ENCODE measurements around the gene AIF1.

AIF1 gene

GRCh38 chr6:31636698-31637596 is 21.9 kb downstream of the AIF1 start:
- no peaks in the 10 kb centered on the region for H3K27me3 Mint-ChIP-seq
- peaks cover 2% of the 10 kb centered on the region for H3K4me1 Mint-ChIP-seq
- H3K9me3 Mint-ChIP-seq: no peaks in the 10 kb centered on the region
- H3K36me3 Mint-ChIP-seq: peaks cover 35% of the 10 kb centered on the region
- ATAC-seq (ENCODE audit: low read depth) (no peak), DNase-seq (ENCODE audit: low spot score in 2 of 2) (no peak)
- no peak overlapping the region for H3K4me3 Mint-ChIP-seq
- H3K27ac Mint-ChIP-seq: peak overlapping the region; percentile 31

- no peak for DNase-seq (ENCODE audit: low spot score in 2 of 2)
- ATAC-seq (ENCODE audit: low read depth): no peak
- Mint-ChIP-seq H3K36me3 (peaks cover 30% of the 10 kb centered on the region), H3K9me3 (no peaks in the 10 kb centered on the region), H3K27me3 (no peaks in the 10 kb centered on the region), H3K4me3 (no peak overlapping the region), H3K4me1 (peaks cover 1% of the 10 kb centered on the region), H3K27ac (peak overlapping the region; percentile 33)
Observed at GRCh38 chr6:31639043-31639442, 24.0 kb downstream of the AIF1 start.

- ATAC-seq (ENCODE audit: low read depth): no peak
- H3K36me3 Mint-ChIP-seq: peaks cover 29% of the 10 kb centered on the region
Observed at GRCh38 chr6:31639449-31639861, 24.4 kb downstream of the AIF1 start.

GRCh38 chr6:31640612-31641011 is 25.6 kb downstream of the AIF1 start:
- Mint-ChIP-seq H3K36me3 (peaks cover 32% of the 10 kb centered on the region), H3K27ac (peak overlapping the region; percentile 9), H3K27me3 (no peaks in the 10 kb centered on the region), H3K4me1 (no peaks in the 10 kb centered on the region), H3K4me3 (no peak overlapping the region), H3K9me3 (no peaks in the 10 kb centered on the region)
- ATAC-seq (ENCODE audit: low read depth) (no peak), DNase-seq (ENCODE audit: low spot score in 2 of 2) (no peak)

More at GRCh38 chr6:31639449-31639861, 24.4 kb downstream of the AIF1 start:
- Mint-ChIP-seq H3K27ac (no peak overlapping the region), H3K9me3 (no peaks in the 10 kb centered on the region), H3K4me3 (no peak overlapping the region), H3K4me1 (no peaks in the 10 kb centered on the region), H3K27me3 (no peaks in the 10 kb centered on the region)
- DNase-seq (ENCODE audit: low spot score in 2 of 2): no peak

GRCh38 chr6:31641370-31641769 is 26.3 kb downstream of the AIF1 start:
- DNase-seq (ENCODE audit: low spot score in 2 of 2) (no peak), ATAC-seq (ENCODE audit: low read depth) (no peak)
- Mint-ChIP-seq H3K9me3 (no peaks in the 10 kb centered on the region), H3K4me3 (no peak overlapping the region), H3K4me1 (no peaks in the 10 kb centered on the region), H3K27me3 (no peaks in the 10 kb centered on the region), H3K27ac (no peak overlapping the region), H3K36me3 (peaks cover 31% of the 10 kb centered on the region)

- no peak for DNase-seq (ENCODE audit: low spot score in 2 of 2)
- H3K27ac Mint-ChIP-seq: peak overlapping the region; percentile 35
- ATAC-seq (ENCODE audit: low read depth): no peak
- no peaks in the 10 kb centered on the region for H3K4me1 Mint-ChIP-seq
- peaks cover 25% of the 10 kb centered on the region for H3K36me3 Mint-ChIP-seq
- no peak overlapping the region for H3K4me3 Mint-ChIP-seq
- no peaks in the 10 kb centered on the region for H3K9me3 Mint-ChIP-seq
- H3K27me3 Mint-ChIP-seq: no peaks in the 10 kb centered on the region
Observed at GRCh38 chr6:31642798-31643570, 27.9 kb downstream of the AIF1 start.

GRCh38 chr6:31643818-31644454 is 28.9 kb downstream of the AIF1 start:
- ATAC-seq (ENCODE audit: low read depth): no peak
- Mint-ChIP-seq H3K36me3 (peaks cover 25% of the 10 kb centered on the region), H3K27ac (no peak overlapping the region), H3K27me3 (no peaks in the 10 kb centered on the region), H3K9me3 (no peaks in the 10 kb centered on the region), H3K4me3 (no peak overlapping the region), H3K4me1 (no peaks in the 10 kb centered on the region)
- DNase-seq (ENCODE audit: low spot score in 2 of 2): no peak

GRCh38 chr6:31645325-31645724 is 30.3 kb downstream of the AIF1 start:
- H3K4me1 Mint-ChIP-seq: peaks cover 3% of the 10 kb centered on the region
- peaks cover 28% of the 10 kb centered on the region for H3K36me3 Mint-ChIP-seq
- DNase-seq (ENCODE audit: low spot score in 2 of 2): no peak
- no peaks in the 10 kb centered on the region for H3K9me3 Mint-ChIP-seq
- ATAC-seq (ENCODE audit: low read depth): no peak
- H3K27ac Mint-ChIP-seq: no peak overlapping the region
- H3K4me3 Mint-ChIP-seq: no peak overlapping the region
- no peaks in the 10 kb centered on the region for H3K27me3 Mint-ChIP-seq

GRCh38 chr6:31651602-31652191 is 36.7 kb downstream of the AIF1 start:
- peak overlapping the region; percentile 88 for H3K4me3 Mint-ChIP-seq
- H3K4me1 Mint-ChIP-seq: peaks cover 28% of the 10 kb centered on the region
- H3K27ac Mint-ChIP-seq: peak overlapping the region; percentile 99
- H3K36me3 Mint-ChIP-seq: peaks cover 26% of the 10 kb centered on the region
- H3K9me3 Mint-ChIP-seq: no peaks in the 10 kb centered on the region
- no peak for DNase-seq (ENCODE audit: low spot score in 2 of 2)
- no peaks in the 10 kb centered on the region for H3K27me3 Mint-ChIP-seq
- no peak for ATAC-seq (ENCODE audit: low read depth)

GRCh38 chr6:31652925-31653724 is 38.1 kb downstream of the AIF1 start:
- no peaks in the 10 kb centered on the region for H3K9me3 Mint-ChIP-seq
- peak overlapping the region; percentile 88 for H3K4me3 Mint-ChIP-seq
- H3K4me1 Mint-ChIP-seq: peaks cover 35% of the 10 kb centered on the region
- H3K27ac Mint-ChIP-seq: peak overlapping the region; percentile 99
- peaks cover 26% of the 10 kb centered on the region for H3K36me3 Mint-ChIP-seq
- ATAC-seq (ENCODE audit: low read depth) (peak; percentile 67), DNase-seq (ENCODE audit: low spot score in 2 of 2) (no peak)
- H3K27me3 Mint-ChIP-seq: no peaks in the 10 kb centered on the region

GRCh38 chr6:31654574-31655348 is 39.7 kb downstream of the AIF1 start:
- no peak overlapping the region for H3K4me3 Mint-ChIP-seq
- peaks cover 19% of the 10 kb centered on the region for H3K36me3 Mint-ChIP-seq
- H3K27ac Mint-ChIP-seq: no peak overlapping the region
- H3K27me3 Mint-ChIP-seq: no peaks in the 10 kb centered on the region
- H3K9me3 Mint-ChIP-seq: no peaks in the 10 kb centered on the region
- no peak for ATAC-seq (ENCODE audit: low read depth)
- DNase-seq (ENCODE audit: low spot score in 2 of 2): no peak
- peaks cover 47% of the 10 kb centered on the region for H3K4me1 Mint-ChIP-seq

GRCh38 chr6:31655349-31656237 is 40.6 kb downstream of the AIF1 start, which contains the start of gene APOM:
Gene APOM (plus strand): TSS chr6:31655894. CDS start chr6:31655967, 73 bp downstream.
- Mint-ChIP-seq H3K27ac (peak within 1 kb of the TSS; percentile 39), H3K36me3 (peaks cover 17% of the 10 kb centered on the region), H3K4me3 (no peak within 1 kb of the TSS)

More at GRCh38 chr6:31655349-31656237, 40.6 kb downstream of the AIF1 start, which contains the start of gene APOM:
- no peaks in the 10 kb centered on the region for H3K9me3 Mint-ChIP-seq
- peaks cover 53% of the 10 kb centered on the region for H3K4me1 Mint-ChIP-seq
- no peak for ATAC-seq (ENCODE audit: low read depth)
- no peak for DNase-seq (ENCODE audit: low spot score in 2 of 2)
- no peaks in the 10 kb centered on the region for H3K27me3 Mint-ChIP-seq
